NCI-H2227 (cell line): Measurements from ENCODE around the gene GAK.

ENCODE experiments used
- DNase-seq: peaks from one replicate; lab custom pipeline; 2025; ENCODE audit not compliant: unreplicated experiment; lab: John Stamatoyannopoulos, UW

The GAK gene

DNA sequence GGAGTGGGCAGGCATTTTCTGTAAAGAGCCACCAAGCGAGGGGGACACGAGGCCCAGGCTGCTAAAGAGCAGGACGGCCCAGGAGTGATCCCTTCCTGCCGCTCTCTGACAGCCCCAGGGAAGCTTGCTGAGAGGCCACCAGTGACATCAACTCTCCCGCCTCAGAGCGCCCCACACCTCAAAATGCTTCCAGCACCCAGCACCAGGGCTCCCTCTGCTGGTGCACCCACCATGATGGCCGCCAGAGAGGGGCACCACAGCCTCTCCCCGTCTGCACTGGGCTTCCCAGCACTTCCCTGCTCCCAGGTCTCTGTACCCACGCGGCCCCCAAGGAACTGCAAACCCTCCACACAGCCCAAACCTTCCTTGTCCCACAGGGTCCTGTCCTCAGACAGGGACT is 40.4 kb downstream of the GAK start:
- no peak for DNase-seq

GRCh38 chr4:890036-890695 is 42.0 kb downstream of the GAK start:
- DNase-seq: no peak

GRCh38 chr4:889516-889915 is 42.6 kb downstream of the GAK start:
- no peak for DNase-seq

DNA sequence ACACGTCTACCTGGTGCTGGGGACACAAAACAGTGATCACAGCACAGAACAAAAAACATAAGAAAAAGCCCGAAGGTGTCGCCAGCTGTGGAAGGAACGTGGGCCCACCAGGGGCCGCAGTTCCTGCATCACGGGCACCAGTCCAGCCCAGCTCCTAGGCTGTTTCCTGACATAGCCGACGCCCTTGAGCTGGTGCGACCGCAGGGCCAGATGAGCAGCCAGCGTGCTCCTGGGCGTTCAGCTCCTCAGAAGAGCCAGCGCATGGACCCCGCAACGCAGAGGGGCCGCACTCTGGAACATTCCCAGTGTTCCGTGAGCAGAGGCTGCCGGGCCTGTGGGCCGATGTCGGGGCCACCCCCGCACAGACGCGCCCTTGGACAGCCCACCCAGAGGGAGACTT is 44.1 kb downstream of the GAK start:
- DNase-seq: no peak

GRCh38 chr4:887034-887763 is 44.9 kb downstream of the GAK start:
- no peak for DNase-seq

GRCh38 chr4:886244-886643 is 45.9 kb downstream of the GAK start:
- no peak for DNase-seq

DNA sequence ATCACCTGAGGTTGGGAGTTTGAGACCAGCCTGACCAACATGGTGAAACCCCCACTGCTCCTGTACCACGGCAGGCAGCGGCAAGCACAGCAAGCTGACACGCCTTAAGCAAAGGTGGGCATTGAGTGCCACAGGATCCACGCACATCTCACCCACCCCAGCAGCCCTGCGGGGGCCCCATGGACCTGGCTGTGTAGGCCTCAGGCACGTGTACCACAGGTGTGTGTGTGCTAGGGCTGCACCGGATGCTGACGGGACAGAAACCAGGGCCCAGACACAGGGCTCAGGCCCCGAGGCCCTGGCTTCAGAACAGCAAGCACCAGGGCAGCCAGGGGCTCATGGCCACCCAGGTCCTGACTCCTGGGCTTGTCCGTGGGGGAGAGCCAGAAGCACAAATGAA is 46.8 kb downstream of the GAK start:
- DNase-seq: no peak

- no peak for DNase-seq
These were observed 47.2 kb downstream of the GAK start for GRCh38 chr4:884896-885295.

DNA sequence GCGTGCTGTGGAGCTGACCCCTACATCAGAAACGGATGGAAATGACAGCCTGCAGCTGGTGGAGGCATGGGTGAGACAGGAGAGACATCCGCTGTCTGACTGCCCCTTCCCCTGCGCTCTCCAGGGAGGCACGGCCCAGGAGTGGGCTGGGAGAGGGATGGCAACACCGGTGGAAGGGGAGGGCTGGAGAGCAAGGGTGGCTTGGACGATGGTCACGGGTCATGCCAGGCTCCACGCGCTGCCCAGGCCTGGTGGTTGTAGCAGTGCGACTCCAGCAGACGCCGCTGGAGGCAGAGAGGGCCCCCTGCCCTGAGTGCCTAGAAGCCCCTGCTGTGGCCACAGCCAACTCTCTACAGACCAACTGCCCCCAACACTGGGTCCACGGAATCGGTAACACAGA is 47.9 kb downstream of the GAK start:
- no peak for DNase-seq

- DNase-seq: no peak
These were observed 48.6 kb downstream of the GAK start for GRCh38 chr4:883377-884095.

DNA sequence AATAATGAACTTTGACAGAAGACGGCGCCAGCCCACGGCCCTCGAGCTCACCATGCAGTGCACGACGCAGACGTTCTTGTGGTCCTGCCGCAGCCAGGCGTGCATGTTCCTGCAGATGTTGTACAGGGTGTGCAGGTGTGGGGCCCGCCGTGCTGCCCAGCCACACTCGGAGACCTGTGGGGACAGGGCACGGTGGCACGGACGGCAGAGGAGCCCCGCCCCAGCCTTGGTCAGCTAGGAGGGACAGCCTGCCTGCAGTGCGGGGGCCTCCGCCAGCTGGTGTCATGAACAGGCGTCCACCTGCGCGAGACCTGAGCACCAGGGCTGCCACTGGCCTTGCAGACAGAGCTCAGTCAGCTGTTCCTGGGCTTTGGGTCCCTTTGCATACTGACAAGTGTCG is 49.5 kb downstream of the GAK start:
- no peak for DNase-seq

DNA sequence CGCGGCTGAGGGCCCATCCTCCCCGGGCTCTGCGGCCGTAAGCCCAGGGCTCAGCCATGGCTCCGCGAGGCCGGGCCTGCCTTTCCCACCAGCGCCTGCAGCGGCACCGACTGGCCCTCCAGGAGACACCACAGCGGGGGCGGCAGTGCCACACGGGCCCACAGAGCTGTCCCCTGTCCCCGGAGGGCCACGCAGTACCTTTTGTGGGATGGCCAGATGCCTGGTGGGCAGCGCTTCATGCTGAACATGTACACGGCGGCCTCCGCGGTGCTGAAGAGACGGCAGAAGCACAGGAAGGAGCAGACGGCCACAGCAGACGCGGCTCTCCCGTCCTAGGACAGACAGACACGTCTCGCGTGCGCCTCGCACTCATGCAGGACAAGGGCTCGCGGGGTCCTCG is 50.4 kb downstream of the GAK start:
- DNase-seq: no peak

DNA sequence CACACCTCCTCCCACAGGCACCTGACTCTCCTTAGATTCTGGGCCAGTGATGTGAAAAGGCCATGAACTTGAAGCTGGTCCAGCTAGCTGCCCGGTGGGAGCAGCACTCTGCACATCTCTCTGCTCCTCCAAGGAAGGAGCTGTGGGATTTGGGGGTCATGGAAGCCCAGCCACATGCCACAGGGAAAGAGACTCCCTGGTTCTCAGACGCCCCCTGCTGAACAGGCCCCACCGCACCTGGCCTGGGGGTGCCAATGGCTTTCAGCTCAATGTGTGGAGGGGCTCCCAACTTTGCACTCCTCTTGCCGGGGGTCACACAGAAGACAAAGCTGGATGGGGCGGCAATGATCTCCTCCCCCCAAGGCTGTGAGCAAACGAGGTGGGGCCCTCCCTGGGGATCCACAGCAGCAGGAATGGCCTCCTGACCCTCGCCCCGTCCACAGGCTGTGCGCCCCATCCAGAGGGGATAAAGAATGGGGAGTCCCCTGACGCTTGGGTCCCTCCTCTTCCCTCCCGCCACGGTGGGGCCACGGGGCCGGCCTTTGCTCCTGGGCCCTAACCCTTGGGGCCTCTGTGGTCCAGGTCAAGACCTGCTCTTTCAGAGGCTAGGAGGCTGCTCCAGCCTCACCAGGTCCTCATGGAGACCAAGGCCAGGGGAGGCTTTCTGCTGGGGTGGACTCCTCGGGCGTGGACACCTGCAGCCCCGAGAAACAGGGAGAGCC is 51.3 kb downstream of the GAK start:
- no peak for DNase-seq

DNA sequence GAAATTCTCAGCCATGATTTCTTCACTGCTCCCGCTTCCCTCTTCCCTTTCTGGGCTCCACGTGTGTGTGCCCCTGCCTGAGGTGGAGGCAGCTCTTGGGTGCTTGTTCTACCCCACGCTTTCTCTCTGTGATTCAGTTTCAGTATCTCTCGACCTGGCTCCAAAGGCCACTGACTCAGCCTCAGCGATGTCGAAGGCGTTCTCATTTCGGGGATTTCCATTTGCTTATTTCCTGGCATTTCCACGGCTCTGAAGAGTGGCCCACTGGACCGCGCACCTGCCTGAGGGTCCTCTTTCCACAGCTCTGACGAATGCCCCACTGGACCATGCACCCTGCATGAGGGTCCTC is 52.4 kb downstream of the GAK start:
- DNase-seq: no peak

DNA sequence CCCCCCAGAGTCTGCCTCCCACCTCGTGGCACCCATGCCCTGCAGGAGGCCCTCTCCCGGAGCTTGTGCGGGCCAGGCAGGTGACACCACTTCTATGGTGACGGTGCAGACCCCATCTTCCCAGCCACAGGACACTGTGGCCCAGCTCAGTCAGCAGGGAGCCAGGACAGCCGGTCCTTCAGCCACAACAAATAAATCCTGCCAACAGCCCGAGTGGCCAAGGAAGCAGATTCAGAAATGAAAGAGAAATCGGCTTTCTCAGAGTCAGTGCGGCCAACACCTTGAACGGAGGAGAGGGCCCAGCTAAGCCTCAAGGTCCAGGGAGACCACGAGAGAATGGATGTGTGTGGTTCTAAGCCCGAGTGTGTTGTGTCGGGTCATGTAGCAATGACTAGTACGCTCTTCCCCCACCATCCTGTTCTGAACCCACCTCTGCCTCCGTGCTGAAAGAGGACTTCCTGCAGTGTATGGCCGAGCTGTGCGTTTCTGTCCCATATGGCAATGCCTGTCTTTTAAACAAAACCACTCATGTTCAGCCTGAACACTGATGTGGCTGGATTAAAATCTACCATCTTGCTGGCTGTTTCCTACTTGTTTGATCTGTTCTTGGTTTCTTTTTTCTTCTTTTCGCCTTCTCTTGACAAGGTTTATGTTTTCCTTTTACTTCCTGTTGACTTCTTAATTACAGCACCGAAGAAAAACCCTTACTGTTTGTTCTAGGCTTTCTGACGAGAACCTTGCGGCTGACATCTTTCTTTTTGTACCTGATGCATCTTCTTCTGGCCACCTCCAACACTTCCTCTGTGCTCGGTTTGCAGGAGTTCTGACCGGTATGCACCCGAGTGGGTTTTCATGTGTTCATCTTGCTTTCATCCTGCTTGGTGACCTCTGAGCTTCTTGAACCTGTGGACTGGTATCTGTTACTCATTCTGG is 53.1 kb downstream of the GAK start:
- DNase-seq: no peak

DNA sequence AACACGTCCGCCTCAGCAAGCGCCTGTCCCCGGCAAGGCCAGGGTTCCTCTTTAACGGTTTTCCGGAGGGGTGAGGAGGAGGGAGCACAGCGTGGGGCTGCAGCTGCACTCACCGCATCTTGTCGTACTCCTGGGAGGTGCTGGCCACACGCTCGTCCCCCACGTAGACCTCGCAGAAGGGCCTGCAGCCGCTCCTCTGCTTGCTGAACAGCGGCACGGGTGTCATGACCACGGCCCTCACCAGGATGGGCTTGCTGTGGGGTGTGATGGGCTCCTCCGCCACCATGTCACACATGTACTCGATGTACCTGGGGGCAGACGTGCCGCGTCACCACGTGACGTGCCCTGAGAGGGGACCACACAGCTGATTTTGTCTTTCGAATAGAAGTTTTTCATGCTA is 54.6 kb downstream of the GAK start:
- no peak for DNase-seq

DNA sequence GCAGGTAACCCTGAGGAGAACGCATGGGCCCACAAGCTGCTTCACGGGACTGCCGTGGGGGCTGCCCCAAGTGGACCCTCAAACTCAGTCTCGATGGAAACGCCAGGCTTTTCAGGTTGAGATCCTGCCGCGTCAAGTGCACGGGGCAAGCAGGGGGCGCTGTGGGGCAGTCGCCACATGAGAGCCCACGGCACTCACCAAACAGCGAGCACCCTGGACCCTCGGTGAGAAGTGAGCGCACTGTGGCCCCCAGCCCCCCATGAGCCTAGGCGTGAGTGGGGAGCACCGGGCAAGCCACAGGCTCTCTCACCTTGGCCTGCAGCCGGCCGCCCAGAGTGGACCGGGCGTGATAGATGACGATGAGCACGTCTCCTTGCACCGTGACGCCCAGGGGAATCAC is 55.3 kb downstream of the GAK start:
- no peak for DNase-seq

GRCh38 chr4:875818-876423 is 56.2 kb downstream of the GAK start:
- DNase-seq: no peak

GRCh38 chr4:874971-875817 is 56.9 kb downstream of the GAK start:
- no peak for DNase-seq
